A673 (cell line): ENCODE measurements around the gene C3orf18. TPM values are rescaled to one million over a fixed set of nuclear protein-coding genes. Genes with fewer than 3 reads are reported as not detected.

Source experiments
- BruUV-seq: library from RNA; stranded (reverse); fragments of 400-500 nt; replicated peaks from 2 replicates; lab custom pipeline; 2021; lab: Mats Ljungman, UMichigan
- CTCF ChIA-PET: fragments of 300-600 bp; sonication (Branson Sonifier 250); formaldehyde crosslinking; loops from one replicate; lab custom pipeline; 2022; ENCODE audit warnings: antibody characterized with exemption; lab: Charles Lee
- POLR2A ChIA-PET: fragments of 300-600 bp; sonication (Branson Sonifier 250); formaldehyde crosslinking; loops from one replicate; lab custom pipeline; 2022; ENCODE audit warnings: antibody characterized with exemption; ENCODE audit not compliant: low non-redundant PET; lab: Charles Lee
- DNase-seq: peaks from one replicate; pipeline ENCODE4 v3.0.0-alpha.2; 2015; ENCODE audit warnings: low spot score
- H3K27ac ChIP-seq: fragments of 200-600 bp; sonication (generic); 2 replicates; pipeline ENCODE4 v1.5.1; 2016; ENCODE audit warnings: mixed run types, low read depth, mild to moderate bottlenecking, mixed read lengths, antibody characterized with exemption, low read length; ENCODE audit not compliant: poor library complexity, severe bottlenecking
- H3K27me3 ChIP-seq: fragments of 200-600 bp; sonication (generic); replicated peaks from 2 replicates; pipeline ENCODE4 v1.6.1; 2017; ENCODE audit warnings: mixed run types, low read depth, mild to moderate bottlenecking, mixed read lengths, antibody characterized with exemption, low read length; ENCODE audit not compliant: insufficient read depth, poor library complexity
- H3K36me3 ChIP-seq: fragments of 200-600 bp; sonication (generic); 2 replicates; pipeline ENCODE4 v1.6.1; 2016; ENCODE audit warnings: mixed run types, mild to moderate bottlenecking, mixed read lengths, antibody characterized with exemption, low read length; ENCODE audit not compliant: insufficient read depth, poor library complexity, severe bottlenecking
- H3K4me1 ChIP-seq: fragments of 200-600 bp; sonication (generic); 2 replicates; pipeline ENCODE4 v1.6.1; 2017; ENCODE audit warnings: mixed run types, mild to moderate bottlenecking, mixed read lengths, antibody characterized with exemption, low read length; ENCODE audit not compliant: insufficient read depth, poor library complexity, severe bottlenecking
- H3K4me3 ChIP-seq: fragments of 200-600 bp; sonication (generic); 2 replicates; pipeline ENCODE4 v1.5.1; 2016; ENCODE audit warnings: low read depth, mixed run types, mild to moderate bottlenecking, mixed read lengths, low read length; ENCODE audit not compliant: poor library complexity, severe bottlenecking
- H3K9me3 ChIP-seq: fragments of 200-600 bp; sonication (generic); 2 replicates; pipeline ENCODE4 v1.6.1; 2016; ENCODE audit warnings: mixed run types, low read depth, mild to moderate bottlenecking, mixed read lengths, antibody characterized with exemption, low read length; ENCODE audit not compliant: poor library complexity, severe bottlenecking
- CTCF ChIP-seq: fragments of 300-800, 200-600 bp; sonication (generic); conservative IDR thresholded peaks from 2 replicates; pipeline ENCODE4 v1.5.1; 2017; ENCODE audit warnings: low read depth, mild to moderate bottlenecking, antibody characterized with exemption, low read length, moderate library complexity, mixed read lengths
- EZH2 ChIP-seq: fragments of 200-600 bp; sonication (generic); IDR thresholded peaks from 2 replicates; pipeline ENCODE4 v1.6.1; 2017; ENCODE audit warnings: borderline replicate concordance, low read depth, mild to moderate bottlenecking, mixed read lengths, antibody characterized with exemption, low read length; ENCODE audit not compliant: poor library complexity, severe bottlenecking
- intact Hi-C: fragments of 100-400 bp; cut with micrococcal nuclease; formaldehyde crosslinking; loops from one replicate; pipeline ENCODE4 v1.10.0; 2022; ENCODE audit not compliant: unreplicated experiment
- total RNA-seq: library from RNA; stranded (reverse); gene quantifications from 2 replicates; pipeline ENCODE4 v1.2.3, GENCODE V29; 2021

The C3orf18 gene
- total RNA-seq, 1 experiment from 2014 or later: 1.5 TPM

DNA sequence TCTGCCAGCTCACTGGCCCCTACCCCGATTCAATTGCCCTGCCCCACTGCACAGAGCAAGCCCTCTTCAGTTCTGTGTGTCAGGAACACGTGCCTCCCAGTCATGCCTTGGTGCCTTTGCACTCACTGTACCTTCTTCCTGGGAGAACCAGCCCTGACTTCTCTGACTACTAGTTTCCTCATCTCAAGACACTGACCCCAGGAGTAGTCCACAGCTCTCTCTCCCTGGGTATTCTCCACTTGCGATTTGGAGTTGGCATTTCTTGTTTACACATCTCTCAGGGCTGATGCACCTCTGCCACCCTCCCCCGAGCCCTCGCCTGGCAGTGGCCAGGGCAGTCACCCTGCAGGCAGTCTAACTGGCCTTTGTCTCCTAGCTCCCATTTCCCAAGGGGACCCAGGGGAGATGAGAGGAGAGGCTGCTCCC, 38.4 kb upstream of the C3orf18 start:
- intact Hi-C loops: no loop called here
- Histone ChIP-seq H3K4me1 (peaks cover 17% of the 10 kb centered on the region), H3K27ac (no peak overlapping the region), H3K9me3 (no peaks in the 10 kb centered on the region), H3K36me3 (no peaks in the 10 kb centered on the region), H3K4me3 (no peak overlapping the region), H3K27me3 (no peaks in the 10 kb centered on the region)
- no peak for TF ChIP-seq CTCF
- no peak for TF ChIP-seq EZH2
- no peak for DNase-seq
- BruUV-seq: no TSS peak
- POLR2A ChIA-PET: no interaction called here
- CTCF ChIA-PET: no interaction called here

DNA sequence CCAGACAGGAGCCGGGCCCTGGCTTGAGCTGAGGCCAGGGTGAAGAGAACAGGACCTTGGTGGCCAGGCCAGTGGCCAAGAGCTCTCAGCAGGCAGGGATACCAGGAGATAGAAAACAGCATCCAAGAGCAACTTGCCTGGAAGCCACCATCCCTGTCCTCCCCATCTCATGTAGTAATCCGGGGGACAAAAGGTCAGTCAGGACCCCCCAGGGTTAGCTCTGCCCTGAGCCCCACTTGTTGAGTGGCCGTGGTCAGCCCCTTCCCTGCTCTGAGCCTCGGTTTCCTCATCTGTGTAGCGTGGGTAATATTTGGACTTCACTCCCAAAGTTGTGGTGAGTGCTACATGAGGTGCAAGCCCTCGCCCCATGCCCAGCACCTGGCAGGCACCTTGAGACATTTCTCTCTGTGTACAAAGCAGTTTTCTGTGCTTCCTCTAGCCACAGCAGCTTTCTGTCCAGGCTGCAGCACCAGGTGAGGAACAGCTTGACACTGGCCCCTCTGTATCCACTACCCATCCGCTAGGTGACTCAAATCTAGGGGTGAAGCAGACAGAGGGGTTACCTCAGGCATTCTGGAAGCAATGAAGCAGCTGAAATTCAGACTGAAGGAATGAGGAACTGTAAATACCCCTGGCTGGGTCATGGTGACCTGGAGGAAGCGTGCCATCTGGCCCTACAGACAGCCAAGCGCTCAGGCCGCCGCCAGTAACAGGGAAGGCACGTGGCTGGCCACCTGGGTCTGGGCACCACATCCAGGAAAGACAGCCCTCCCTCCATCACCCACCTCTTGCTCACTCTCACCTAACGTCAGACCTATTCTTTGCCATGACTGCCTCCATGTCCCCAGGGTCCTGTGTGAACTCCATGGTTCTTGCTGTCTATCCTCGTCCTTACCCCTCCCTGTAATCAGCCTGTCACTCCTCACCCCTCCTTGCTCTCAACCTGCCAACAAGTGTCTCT, 37.4 kb upstream of the C3orf18 start:
- H3K4me1 ChIP-seq: peaks cover 18% of the 10 kb centered on the region
- ChIA-PET CTCF (no interaction called here), POLR2A (no interaction called here)
- intact Hi-C loops: no loop called here
- DNase-seq: no peak
- no peaks in the 10 kb centered on the region for H3K36me3 ChIP-seq
- no peaks in the 10 kb centered on the region for H3K9me3 ChIP-seq
- no peak overlapping the region for H3K4me3 ChIP-seq
- no peaks in the 10 kb centered on the region for H3K27me3 ChIP-seq
- TF ChIP-seq CTCF (no peak), EZH2 (no peak)
- H3K27ac ChIP-seq: no peak overlapping the region
- no TSS peak for BruUV-seq

DNA sequence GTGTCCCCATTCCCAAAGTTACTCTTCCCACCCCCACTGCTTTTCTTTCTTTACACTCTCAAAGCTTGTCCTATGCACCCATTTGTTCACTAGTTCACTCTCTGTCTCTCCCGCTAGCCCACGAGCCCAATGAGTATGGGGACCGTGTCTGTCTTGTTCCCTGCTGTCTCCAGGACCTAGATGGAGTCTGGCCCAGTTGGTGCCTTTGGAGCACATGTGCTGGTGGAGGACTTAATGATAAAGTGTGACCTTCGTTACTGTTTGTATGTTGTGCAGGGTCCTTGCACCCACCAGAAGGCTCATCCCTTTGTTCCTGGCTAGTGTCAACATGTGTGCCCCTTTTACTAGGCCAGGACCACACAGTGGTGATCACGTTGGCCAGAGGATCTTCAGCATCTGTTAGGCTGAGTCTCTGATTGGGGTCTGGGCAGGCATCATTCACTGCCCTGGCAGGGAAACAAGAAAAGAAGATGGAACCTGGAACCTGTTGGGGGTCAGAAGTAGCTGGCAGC, 36.6 kb upstream of the C3orf18 start:
- no peaks in the 10 kb centered on the region for H3K9me3 ChIP-seq
- no TSS peak for BruUV-seq
- ChIA-PET POLR2A (no interaction called here), CTCF (no interaction called here)
- no peaks in the 10 kb centered on the region for H3K36me3 ChIP-seq
- TF ChIP-seq EZH2 (no peak), CTCF (no peak)
- H3K27me3 ChIP-seq: no peaks in the 10 kb centered on the region
- no peak overlapping the region for H3K27ac ChIP-seq
- no peak overlapping the region for H3K4me3 ChIP-seq
- no peak for DNase-seq
- intact Hi-C loops: no loop called here
- peaks cover 18% of the 10 kb centered on the region for H3K4me1 ChIP-seq
